IMR-90 (cell line): ENCODE measurements around the gene CAMTA1. TPM values are rescaled to one million over a fixed set of nuclear protein-coding genes. Genes with fewer than 3 reads are reported as not detected.

Source experiments
- ATAC-seq: fragments of 200-7000 bp; cut with Tn5 transposase; 2 replicates; pipeline ENCODE4 v1.9.1; 2020; ENCODE audit warnings: low read depth, mild to moderate bottlenecking, moderate library complexity
- BruUV-seq: library from RNA; stranded (reverse); fragments of 400-500 nt; replicated peaks from 2 replicates; lab custom pipeline; 2021; lab: Mats Ljungman, UMichigan
- CTCF ChIA-PET: fragments of 300-600 bp; formaldehyde crosslinking; extraction: SDS; loops from one replicate; lab custom pipeline; 2021; ENCODE audit warnings: antibody characterized with exemption; lab: Yijun Ruan, JAX
- POLR2A ChIA-PET: fragments of 300-600 bp; sonication (Branson Sonifier 250); formaldehyde crosslinking; loops from one replicate; lab custom pipeline; 2022; ENCODE audit warnings: antibody characterized with exemption; ENCODE audit not compliant: unreplicated experiment; lab: Charles Lee
- DNase-seq: peaks from one replicate; pipeline ENCODE4 v3.0.0; 2013
- H2AFZ ChIP-seq: replicated peaks from 2 replicates; pipeline ENCODE3; 2013; ENCODE audit warnings: low read length, mild to moderate bottlenecking; ENCODE audit not compliant: poor library complexity
- H2AK5ac ChIP-seq: 2 replicates; pipeline ENCODE4 v1.6.1; 2013; ENCODE audit warnings: low read depth, low read length, inconsistent platforms
- H2AK9ac ChIP-seq: replicated peaks from 2 replicates; pipeline ENCODE3; 2013; ENCODE audit warnings: mild to moderate bottlenecking, low read depth, low read length, moderate library complexity; ENCODE audit not compliant: poor library complexity
- H2BK120ac ChIP-seq: 2 replicates; pipeline ENCODE4 v1.6.1; 2013; ENCODE audit warnings: low read depth, low read length, inconsistent platforms
- H2BK15ac ChIP-seq: 3 replicates; pipeline ENCODE4 v1.6.1; 2013; ENCODE audit warnings: low read depth, low read length, inconsistent platforms
- H2BK20ac ChIP-seq: 2 replicates; pipeline ENCODE4 v1.6.1; 2013; ENCODE audit warnings: low read depth, mild to moderate bottlenecking, inconsistent platforms, low read length, moderate library complexity
- H2BK5ac ChIP-seq: 2 replicates; pipeline ENCODE4 v1.6.1; 2013; ENCODE audit warnings: mild to moderate bottlenecking, low read depth, low read length, inconsistent platforms; ENCODE audit not compliant: poor library complexity, severe bottlenecking
- H3K14ac ChIP-seq: replicated peaks from 2 replicates; pipeline ENCODE4 v1.6.1; 2013; ENCODE audit warnings: low read depth, low read length, inconsistent platforms
- H3K18ac ChIP-seq: 2 replicates; pipeline ENCODE4 v1.6.1; 2013; ENCODE audit warnings: low read depth, low read length, control low read depth
- H3K23ac ChIP-seq: 2 replicates; pipeline ENCODE4 v1.6.1; 2013; ENCODE audit warnings: low read depth, low read length, inconsistent platforms
- H3K27ac ChIP-seq: 2 replicates; pipeline ENCODE4 v1.5.1; 2013; ENCODE audit warnings: mild to moderate bottlenecking, control low read depth, low read length; ENCODE audit not compliant: insufficient read depth
- H3K27me3 ChIP-seq: 2 replicates; pipeline ENCODE4 v1.6.1; 2013; ENCODE audit warnings: low read length; ENCODE audit not compliant: control insufficient read depth, insufficient read depth
- H3K36me3 ChIP-seq: 2 replicates; pipeline ENCODE4 v1.6.1; 2013; ENCODE audit warnings: low read length, mixed read lengths; ENCODE audit not compliant: control insufficient read depth, insufficient read depth
- H3K4ac ChIP-seq: 2 replicates; pipeline ENCODE4 v1.6.1; 2013; ENCODE audit warnings: low read depth, low read length, inconsistent platforms
- H3K4me1 ChIP-seq: 2 replicates; pipeline ENCODE4 v1.6.1; 2013; ENCODE audit warnings: low read length, mixed read lengths; ENCODE audit not compliant: control insufficient read depth, insufficient read depth
- H3K4me2 ChIP-seq: 2 replicates; pipeline ENCODE4 v1.6.1; 2013; ENCODE audit warnings: low read depth, mild to moderate bottlenecking, control low read depth, low read length, moderate library complexity
- H3K4me3 ChIP-seq: 2 replicates; pipeline ENCODE4 v1.5.1; 2013; ENCODE audit warnings: low read depth, mild to moderate bottlenecking, control low read depth, low read length, moderate library complexity; ENCODE audit not compliant: insufficient read depth
- H3K56ac ChIP-seq: 2 replicates; pipeline ENCODE4 v1.6.1; 2013; ENCODE audit warnings: low read length, inconsistent platforms; ENCODE audit not compliant: insufficient read depth; ENCODE audit errors: extremely low read depth
- H3K79me1 ChIP-seq, 2 experiments: 2 replicates each; pipeline ENCODE4 v1.6.1; 2013; ENCODE audit warnings: low read length in 2 of 2, inconsistent platforms in 1 of 2, low read depth in 1 of 2
- H3K9ac ChIP-seq: 2 replicates; pipeline ENCODE4 v1.6.1; 2013; ENCODE audit warnings: low read depth, low read length, control low read depth
- H3K9me1 ChIP-seq: 2 replicates; pipeline ENCODE4 v1.6.1; 2013; ENCODE audit warnings: low read length, inconsistent platforms; ENCODE audit not compliant: insufficient read depth
- H3K9me3 ChIP-seq: 2 replicates; pipeline ENCODE4 v1.6.1; 2013; ENCODE audit warnings: low read length; ENCODE audit not compliant: control insufficient read depth, insufficient read depth
- H4K20me1 ChIP-seq: 2 replicates; pipeline ENCODE4 v1.6.1; 2013; ENCODE audit warnings: low read length, inconsistent platforms; ENCODE audit not compliant: insufficient read depth
- H4K5ac ChIP-seq: 2 replicates; pipeline ENCODE4 v1.6.1; 2013; ENCODE audit warnings: mild to moderate bottlenecking, low read depth, low read length, control low read depth
- H4K8ac ChIP-seq, 2 experiments: 2 replicates each; pipeline ENCODE4 v1.6.1; 2013; ENCODE audit warnings: low read depth in 2 of 2, low read length in 2 of 2, control low read depth in 1 of 2, inconsistent platforms in 1 of 2
- H4K91ac ChIP-seq: 2 replicates; pipeline ENCODE4 v1.6.1; 2013; ENCODE audit warnings: low read depth, low read length, inconsistent platforms; ENCODE audit not compliant: insufficient read depth
- BHLHE40 ChIP-seq: fragments of 150-350 bp; IDR thresholded peaks from 2 replicates; pipeline ENCODE4 v1.6.1; 2016; ENCODE audit warnings: mild to moderate bottlenecking, low read depth, low read length
- CEBPB ChIP-seq: IDR thresholded peaks from 2 replicates; pipeline ENCODE4 v1.6.1; 2012; ENCODE audit warnings: low read depth, low read length, improper control_type of control experiment
- CHD1 ChIP-seq: IDR thresholded peaks from 2 replicates; pipeline ENCODE4 v1.6.1; 2012; ENCODE audit warnings: low read depth, low read length, improper control_type of control experiment
- FOS ChIP-seq: fragments of 150-350 bp; IDR thresholded peaks from 2 replicates; pipeline ENCODE4 v1.6.1; 2016; ENCODE audit warnings: low read depth, low read length
- MAFK ChIP-seq: IDR thresholded peaks from 2 replicates; pipeline ENCODE4 v1.6.1; 2012; ENCODE audit warnings: low read depth, low read length, improper control_type of control experiment
- MAZ ChIP-seq: IDR thresholded peaks from 2 replicates; pipeline ENCODE4 v1.6.1; 2012; ENCODE audit warnings: low read depth, mild to moderate bottlenecking, low read length, improper control_type of control experiment, moderate library complexity, borderline replicate concordance
- MXI1 ChIP-seq: IDR thresholded peaks from 2 replicates; pipeline ENCODE4 v1.6.1; 2012; ENCODE audit warnings: low read depth, mild to moderate bottlenecking, low read length, moderate library complexity, borderline replicate concordance
- NFE2L2 ChIP-seq: fragments of 150-350 bp; IDR thresholded peaks from 2 replicates; pipeline ENCODE4 v1.6.1; 2016; ENCODE audit warnings: low read depth, mild to moderate bottlenecking, low read length
- POLR2A ChIP-seq: IDR thresholded peaks from 2 replicates; pipeline ENCODE4 v1.6.1; 2012; ENCODE audit warnings: mild to moderate bottlenecking, low read depth, low read length
- RAD21 ChIP-seq: IDR thresholded peaks from 2 replicates; pipeline ENCODE4 v1.6.1; 2012; ENCODE audit warnings: low read length, improper control_type of control experiment
- RCOR1 ChIP-seq: IDR thresholded peaks from 2 replicates; pipeline ENCODE4 v1.6.1; 2012; ENCODE audit warnings: mild to moderate bottlenecking, low read length, improper control_type of control experiment; ENCODE audit not compliant: insufficient replicate concordance
- RFX5 ChIP-seq: IDR thresholded peaks from 2 replicates; pipeline ENCODE4 v1.8.0; 2012; ENCODE audit warnings: low read depth, mild to moderate bottlenecking, low read length, moderate library complexity
- SMC3 ChIP-seq: fragments of 150-350 bp; IDR thresholded peaks from 2 replicates; pipeline ENCODE4 v1.6.1; 2016; ENCODE audit warnings: low read depth, mild to moderate bottlenecking, antibody characterized with exemption, low read length, moderate library complexity
- WGBS, 2 experiments: methylation state at CpG; one replicate each; pipeline versions ENCODE4 v1.1.5 to v1.1.7; 2013; ENCODE audit warnings: missing lambda C conversion rate in 2 of 2; ENCODE audit not compliant: insufficient read length in 1 of 2; ENCODE audit errors: extremely low coverage in 2 of 2; 5-methylcytosine and 5-hydroxymethylcytosine counted together
- dilution Hi-C: fragments of 300-500 bp; cut with HindIII; formaldehyde crosslinking; loops from one replicate; pipeline ENCODE4 v1.14.3; 2018; ENCODE audit warnings: low sequenced_read_pairs; ENCODE audit not compliant: unreplicated experiment
- in situ Hi-C: fragments of 300-500 bp; cut with MboI; formaldehyde crosslinking; loops from 3 replicates; pipeline ENCODE4 v1.14.3; 2019; ENCODE audit warnings: low sequenced_read_pairs, inconsistent platforms, mixed read lengths
- intact Hi-C: fragments of 100-400 bp; cut with micrococcal nuclease; formaldehyde crosslinking; loops from 2 replicates; pipeline ENCODE4 v1.10.0; 2022
- polyA plus RNA-seq, 3 experiments: library from polyadenylated mRNA; depleted of rRNA; stranded (reverse); fragments of >200 nt; gene quantifications; 2 replicates each; pipeline ENCODE4 v1.2.3, GENCODE V29; 2012; ENCODE audit warnings: low replicate concordance in 1 of 3
- total RNA-seq: library from RNA; depleted of rRNA; stranded (reverse); fragments of >200 nt; gene quantifications from 2 replicates; pipeline ENCODE4 v1.2.3, GENCODE V29; 2012
- TF ChIP-seq, protein P1 (sequence below): fragments of 150-350 bp; IDR thresholded peaks from 2 replicates; pipeline ENCODE4 v1.6.1; 2016; ENCODE audit warnings: low read depth, mild to moderate bottlenecking, low read length, moderate library complexity, borderline replicate concordance
- TF ChIP-seq, protein P2 (sequence below): fragments of 150-350 bp; IDR thresholded peaks from 2 replicates; pipeline ENCODE4 v1.6.1; 2017; ENCODE audit warnings: mild to moderate bottlenecking, antibody characterized with exemption, low read length, low read depth
- TF ChIP-seq, protein P3 (sequence below): conservative IDR thresholded peaks from 2 replicates; pipeline ENCODE4 v1.5.1; 2012; ENCODE audit warnings: mild to moderate bottlenecking, low read depth, low read length, improper control_type of control experiment

CAMTA1 gene
- total and polyA plus RNA-seq, 2 of the 4 experiments (the other 2 are of a cell fraction), result 35.5 to 74.3 TPM

DNA sequence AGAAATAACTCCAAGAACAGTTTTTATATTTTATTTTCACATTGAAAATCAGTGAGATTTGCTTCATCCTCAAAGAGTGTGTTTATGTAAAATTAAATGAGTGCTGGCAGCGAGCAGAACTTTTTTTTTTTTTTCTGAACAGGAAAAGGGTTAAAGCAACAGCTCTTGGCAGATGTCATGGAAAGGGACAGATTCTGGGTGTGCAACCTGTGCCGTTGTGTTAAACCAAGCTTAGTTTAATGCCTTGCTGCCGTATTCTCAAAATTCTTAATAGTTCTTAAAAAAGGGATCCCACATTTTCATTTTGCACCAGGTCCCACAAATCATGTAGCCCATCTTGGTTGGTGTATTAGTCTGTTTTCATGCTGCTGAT lies 758.5 kb downstream of the CAMTA1 start:
- H3K23ac ChIP-seq, result no peak overlapping the region
- no peak overlapping the region for H3K18ac ChIP-seq
- no peak overlapping the region for H2BK20ac ChIP-seq
- no peak overlapping the region for H4K8ac ChIP-seq
- 80% methylated on average over 1 of the region's 3 CpGs; no CpG with 5 or more reads in 1 of the 2 experiments for WGBS, 2 experiments
- no peak overlapping the region for H3K27ac ChIP-seq
- no peaks in the 10 kb centered on the region for H3K9me3 ChIP-seq
- POLR2A ChIA-PET, result no interaction called here
- H3K36me3 ChIP-seq, result no peaks in the 10 kb centered on the region
- H4K5ac ChIP-seq, result no peak overlapping the region
- no peaks in the 10 kb centered on the region for H3K4me1 ChIP-seq
- H2BK15ac ChIP-seq, result no peak overlapping the region
- no peak overlapping the region for H3K4ac ChIP-seq
- CTCF ChIA-PET, result no interaction called here
- no peak overlapping the region for H2AK9ac ChIP-seq
- no peak overlapping the region for H4K91ac ChIP-seq
- H2AK5ac ChIP-seq, result no peak overlapping the region
- no peak overlapping the region for H3K4me3 ChIP-seq
- no peak overlapping the region for H2BK5ac ChIP-seq
- no peak for ATAC-seq
- no peak overlapping the region for H2AFZ ChIP-seq
- no peak for DNase-seq
- H3K56ac ChIP-seq, result no peak overlapping the region
- H3K4me2 ChIP-seq, result no peak overlapping the region
- H3K9ac ChIP-seq, result no peak overlapping the region
- no peaks in the 10 kb centered on the region for H3K27me3 ChIP-seq
- BruUV-seq, result no TSS peak
- in situ Hi-C loops, result no loop called here
- H4K20me1 ChIP-seq, result no peaks in the 10 kb centered on the region
- TF ChIP-seq RFX5 (no peak), CEBPB (no peak), MAZ (no peak), RCOR1 (no peak), SMC3 (no peak), MAFK (no peak), NFE2L2 (no peak), RAD21 (no peak), POLR2A (no peak), FOS (no peak), CHD1 (no peak), MXI1 (no peak), BHLHE40 (no peak)
- TF ChIP-seq, protein P1, sequence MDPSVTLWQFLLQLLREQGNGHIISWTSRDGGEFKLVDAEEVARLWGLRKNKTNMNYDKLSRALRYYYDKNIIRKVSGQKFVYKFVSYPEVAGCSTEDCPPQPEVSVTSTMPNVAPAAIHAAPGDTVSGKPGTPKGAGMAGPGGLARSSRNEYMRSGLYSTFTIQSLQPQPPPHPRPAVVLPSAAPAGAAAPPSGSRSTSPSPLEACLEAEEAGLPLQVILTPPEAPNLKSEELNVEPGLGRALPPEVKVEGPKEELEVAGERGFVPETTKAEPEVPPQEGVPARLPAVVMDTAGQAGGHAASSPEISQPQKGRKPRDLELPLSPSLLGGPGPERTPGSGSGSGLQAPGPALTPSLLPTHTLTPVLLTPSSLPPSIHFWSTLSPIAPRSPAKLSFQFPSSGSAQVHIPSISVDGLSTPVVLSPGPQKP, result no peak
- TF ChIP-seq, protein P2, sequence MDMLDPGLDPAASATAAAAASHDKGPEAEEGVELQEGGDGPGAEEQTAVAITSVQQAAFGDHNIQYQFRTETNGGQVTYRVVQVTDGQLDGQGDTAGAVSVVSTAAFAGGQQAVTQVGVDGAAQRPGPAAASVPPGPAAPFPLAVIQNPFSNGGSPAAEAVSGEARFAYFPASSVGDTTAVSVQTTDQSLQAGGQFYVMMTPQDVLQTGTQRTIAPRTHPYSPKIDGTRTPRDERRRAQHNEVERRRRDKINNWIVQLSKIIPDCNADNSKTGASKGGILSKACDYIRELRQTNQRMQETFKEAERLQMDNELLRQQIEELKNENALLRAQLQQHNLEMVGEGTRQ, result no peak
- TF ChIP-seq, protein P3, sequence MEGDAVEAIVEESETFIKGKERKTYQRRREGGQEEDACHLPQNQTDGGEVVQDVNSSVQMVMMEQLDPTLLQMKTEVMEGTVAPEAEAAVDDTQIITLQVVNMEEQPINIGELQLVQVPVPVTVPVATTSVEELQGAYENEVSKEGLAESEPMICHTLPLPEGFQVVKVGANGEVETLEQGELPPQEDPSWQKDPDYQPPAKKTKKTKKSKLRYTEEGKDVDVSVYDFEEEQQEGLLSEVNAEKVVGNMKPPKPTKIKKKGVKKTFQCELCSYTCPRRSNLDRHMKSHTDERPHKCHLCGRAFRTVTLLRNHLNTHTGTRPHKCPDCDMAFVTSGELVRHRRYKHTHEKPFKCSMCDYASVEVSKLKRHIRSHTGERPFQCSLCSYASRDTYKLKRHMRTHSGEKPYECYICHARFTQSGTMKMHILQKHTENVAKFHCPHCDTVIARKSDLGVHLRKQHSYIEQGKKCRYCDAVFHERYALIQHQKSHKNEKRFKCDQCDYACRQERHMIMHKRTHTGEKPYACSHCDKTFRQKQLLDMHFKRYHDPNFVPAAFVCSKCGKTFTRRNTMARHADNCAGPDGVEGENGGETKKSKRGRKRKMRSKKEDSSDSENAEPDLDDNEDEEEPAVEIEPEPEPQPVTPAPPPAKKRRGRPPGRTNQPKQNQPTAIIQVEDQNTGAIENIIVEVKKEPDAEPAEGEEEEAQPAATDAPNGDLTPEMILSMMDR, result no peak
- dilution Hi-C loops, result no loop called here
- no peak overlapping the region for H2BK120ac ChIP-seq
- H3K14ac ChIP-seq, result no peak overlapping the region
- no peaks in the 10 kb centered on the region for H3K9me1 ChIP-seq
- no peaks in the 10 kb centered on the region for H3K79me1 ChIP-seq
- intact Hi-C loops, result no loop called here
